Memory B cell (primary cell): ENCODE results near the gene MACROD1.

Experiments
- ATAC-seq: fragments of 150-1000 bp; cut with Tn5 transposase; 2 replicates; pipeline ENCODE4 v1.10.0; 2021; ENCODE audit warnings: low read depth, mild to moderate bottlenecking, moderate library complexity
- DNase-seq, 2 donors: peaks; one replicate each; pipeline ENCODE4 v3.0.0; 2022; ENCODE audit warnings: low spot score in 2 of 2
- H3K27ac Mint-ChIP-seq: one replicate; pipeline ENCODE4 v1.8.0; 2022; ENCODE audit warnings: mild to moderate bottlenecking, moderate library complexity, mixed read lengths
- H3K27me3 Mint-ChIP-seq: one replicate; pipeline ENCODE4 v1.8.0; 2022; ENCODE audit warnings: mixed read lengths
- H3K36me3 Mint-ChIP-seq: one replicate; pipeline ENCODE4 v1.8.0; 2022; ENCODE audit warnings: mild to moderate bottlenecking, mixed read lengths
- H3K4me1 Mint-ChIP-seq: one replicate; pipeline ENCODE4 v1.8.0; 2022; ENCODE audit warnings: mixed read lengths
- H3K4me3 Mint-ChIP-seq: one replicate; pipeline ENCODE4 v1.8.0; 2022; ENCODE audit warnings: mild to moderate bottlenecking, moderate library complexity, mixed read lengths
- H3K9me3 Mint-ChIP-seq: one replicate; pipeline ENCODE4 v1.8.0; 2022; ENCODE audit warnings: mixed read lengths

MACROD1 gene

GRCh38 chr11:64095273-64095817 lies 70.6 kb downstream of the MACROD1 start:
- peaks cover 6% of the 10 kb centered on the region for H3K4me1 Mint-ChIP-seq
- H3K36me3 Mint-ChIP-seq: peaks cover 2% of the 10 kb centered on the region
- peaks cover 10% of the 10 kb centered on the region for H3K27me3 Mint-ChIP-seq
- no peak overlapping the region for H3K27ac Mint-ChIP-seq
- DNase-seq (no peak), ATAC-seq (no peak)
- no peak overlapping the region for H3K4me3 Mint-ChIP-seq
- no peaks in the 10 kb centered on the region for H3K9me3 Mint-ChIP-seq

GRCh38 chr11:64094463-64095260 lies 71.3 kb downstream of the MACROD1 start:
- no peak for DNase-seq
- H3K4me3 Mint-ChIP-seq: no peak overlapping the region
- no peaks in the 10 kb centered on the region for H3K9me3 Mint-ChIP-seq
- H3K36me3 Mint-ChIP-seq: peaks cover 2% of the 10 kb centered on the region
- peaks cover 5% of the 10 kb centered on the region for H3K4me1 Mint-ChIP-seq
- ATAC-seq: no peak
- peaks cover 9% of the 10 kb centered on the region for H3K27me3 Mint-ChIP-seq
- H3K27ac Mint-ChIP-seq: no peak overlapping the region

GRCh38 chr11:64093233-64094039 lies 72.5 kb downstream of the MACROD1 start:
- no peak overlapping the region for H3K4me3 Mint-ChIP-seq
- no peak overlapping the region for H3K27ac Mint-ChIP-seq
- H3K36me3 Mint-ChIP-seq: no peaks in the 10 kb centered on the region
- no peak for DNase-seq
- H3K9me3 Mint-ChIP-seq: no peaks in the 10 kb centered on the region
- H3K4me1 Mint-ChIP-seq: peaks cover 3% of the 10 kb centered on the region
- ATAC-seq: no peak
- peaks cover 7% of the 10 kb centered on the region for H3K27me3 Mint-ChIP-seq

- H3K27me3 Mint-ChIP-seq: peaks cover 5% of the 10 kb centered on the region
- no peaks in the 10 kb centered on the region for H3K36me3 Mint-ChIP-seq
- ATAC-seq (no peak), DNase-seq (no peak)
- peaks cover 3% of the 10 kb centered on the region for H3K4me1 Mint-ChIP-seq
- H3K27ac Mint-ChIP-seq: no peak overlapping the region
- H3K9me3 Mint-ChIP-seq: no peaks in the 10 kb centered on the region
- no peak overlapping the region for H3K4me3 Mint-ChIP-seq
Observed at GRCh38 chr11:64092761-64093136, 73.2 kb downstream of the MACROD1 start.

GRCh38 chr11:64092111-64092760 lies 73.7 kb downstream of the MACROD1 start:
- no peak for ATAC-seq
- Mint-ChIP-seq H3K4me1 (peaks cover 3% of the 10 kb centered on the region), H3K27ac (no peak overlapping the region), H3K9me3 (no peaks in the 10 kb centered on the region), H3K4me3 (no peak overlapping the region), H3K27me3 (peaks cover 7% of the 10 kb centered on the region), H3K36me3 (no peaks in the 10 kb centered on the region)
- DNase-seq: no peak

GRCh38 chr11:64090806-64091516 lies 75.0 kb downstream of the MACROD1 start:
- Mint-ChIP-seq H3K27me3 (peaks cover 5% of the 10 kb centered on the region), H3K9me3 (no peaks in the 10 kb centered on the region), H3K4me3 (no peak overlapping the region), H3K36me3 (no peaks in the 10 kb centered on the region), H3K4me1 (peaks cover 3% of the 10 kb centered on the region), H3K27ac (no peak overlapping the region)
- DNase-seq: no peak
- ATAC-seq: no peak

GRCh38 chr11:64089915-64090805 lies 75.8 kb downstream of the MACROD1 start:
- H3K36me3 Mint-ChIP-seq: no peaks in the 10 kb centered on the region
- H3K4me1 Mint-ChIP-seq: peaks cover 3% of the 10 kb centered on the region
- no peak overlapping the region for H3K27ac Mint-ChIP-seq
- ATAC-seq (no peak), DNase-seq (no peak)
- no peaks in the 10 kb centered on the region for H3K9me3 Mint-ChIP-seq
- H3K27me3 Mint-ChIP-seq: peaks cover 5% of the 10 kb centered on the region
- no peak overlapping the region for H3K4me3 Mint-ChIP-seq

GRCh38 chr11:64089493-64089892 lies 76.4 kb downstream of the MACROD1 start:
- DNase-seq (no peak), ATAC-seq (no peak)
- Mint-ChIP-seq H3K4me3 (no peak overlapping the region), H3K36me3 (no peaks in the 10 kb centered on the region), H3K27me3 (peaks cover 5% of the 10 kb centered on the region), H3K9me3 (no peaks in the 10 kb centered on the region), H3K27ac (no peak overlapping the region), H3K4me1 (peaks cover 3% of the 10 kb centered on the region)

- H3K27ac Mint-ChIP-seq: no peak overlapping the region
- DNase-seq (no peak), ATAC-seq (no peak)
- peaks cover 5% of the 10 kb centered on the region for H3K27me3 Mint-ChIP-seq
- peaks cover 3% of the 10 kb centered on the region for H3K4me1 Mint-ChIP-seq
- no peak overlapping the region for H3K4me3 Mint-ChIP-seq
- H3K36me3 Mint-ChIP-seq: no peaks in the 10 kb centered on the region
- no peaks in the 10 kb centered on the region for H3K9me3 Mint-ChIP-seq
Observed at GRCh38 chr11:64089027-64089360, 76.9 kb downstream of the MACROD1 start.

- no peaks in the 10 kb centered on the region for H3K36me3 Mint-ChIP-seq
- no peaks in the 10 kb centered on the region for H3K9me3 Mint-ChIP-seq
- H3K27ac Mint-ChIP-seq: no peak overlapping the region
- H3K27me3 Mint-ChIP-seq: peaks cover 7% of the 10 kb centered on the region
- no peak overlapping the region for H3K4me3 Mint-ChIP-seq
- H3K4me1 Mint-ChIP-seq: peaks cover 3% of the 10 kb centered on the region
- no peak for ATAC-seq
- no peak for DNase-seq
Observed at GRCh38 chr11:64088162-64089026, 77.5 kb downstream of the MACROD1 start.

GRCh38 chr11:64086258-64087123 lies 79.4 kb downstream of the MACROD1 start:
- DNase-seq (no peak), ATAC-seq (no peak)
- H3K9me3 Mint-ChIP-seq: no peaks in the 10 kb centered on the region
- no peak overlapping the region for H3K4me3 Mint-ChIP-seq
- no peaks in the 10 kb centered on the region for H3K36me3 Mint-ChIP-seq
- peaks cover 3% of the 10 kb centered on the region for H3K4me1 Mint-ChIP-seq
- H3K27ac Mint-ChIP-seq: no peak overlapping the region
- H3K27me3 Mint-ChIP-seq: peaks cover 8% of the 10 kb centered on the region

- Mint-ChIP-seq H3K27me3 (peaks cover 10% of the 10 kb centered on the region), H3K36me3 (no peaks in the 10 kb centered on the region), H3K4me3 (no peak overlapping the region), H3K27ac (no peak overlapping the region), H3K4me1 (peaks cover 3% of the 10 kb centered on the region), H3K9me3 (no peaks in the 10 kb centered on the region)
- DNase-seq (no peak), ATAC-seq (no peak)
Observed at GRCh38 chr11:64085906-64086257, 80.0 kb downstream of the MACROD1 start.
